HG02798 (cell line): Measurements from ENCODE around the gene SLC2A14.

Source experiments
- ATAC-seq: cut with Tn5 transposase; IDR thresholded peaks from one replicate; pipeline ENCODE4 v1.9.1; 2021; ENCODE audit warnings: mild to moderate bottlenecking; ENCODE audit not compliant: unreplicated experiment, poor library complexity

Gene SLC2A14

GRCh38 chr12:7782055-7782454 lies 90.7 kb downstream of the SLC2A14 start:
- ATAC-seq = no peak

GRCh38 chr12:7781274-7781673 lies 91.4 kb downstream of the SLC2A14 start:
- ATAC-seq = no peak

- no peak for ATAC-seq
Observed at GRCh38 chr12:7769999-7770398, 102.7 kb downstream of the SLC2A14 start.
